SK-N-MC (cell line): ENCODE results near the gene PPP1R2B.

ENCODE experiments used
- EZH2 ChIP-seq: fragments of 200-600 bp; sonication (generic); IDR thresholded peaks from one replicate; pipeline ENCODE4 v1.6.1; 2017; ENCODE audit warnings: antibody characterized with exemption
- POLR2AphosphoS5 ChIP-seq: IDR thresholded peaks from 2 replicates; pipeline ENCODE4 v1.6.1; 2012; ENCODE audit warnings: mild to moderate bottlenecking, low read depth, low read length, borderline replicate concordance

DNA sequence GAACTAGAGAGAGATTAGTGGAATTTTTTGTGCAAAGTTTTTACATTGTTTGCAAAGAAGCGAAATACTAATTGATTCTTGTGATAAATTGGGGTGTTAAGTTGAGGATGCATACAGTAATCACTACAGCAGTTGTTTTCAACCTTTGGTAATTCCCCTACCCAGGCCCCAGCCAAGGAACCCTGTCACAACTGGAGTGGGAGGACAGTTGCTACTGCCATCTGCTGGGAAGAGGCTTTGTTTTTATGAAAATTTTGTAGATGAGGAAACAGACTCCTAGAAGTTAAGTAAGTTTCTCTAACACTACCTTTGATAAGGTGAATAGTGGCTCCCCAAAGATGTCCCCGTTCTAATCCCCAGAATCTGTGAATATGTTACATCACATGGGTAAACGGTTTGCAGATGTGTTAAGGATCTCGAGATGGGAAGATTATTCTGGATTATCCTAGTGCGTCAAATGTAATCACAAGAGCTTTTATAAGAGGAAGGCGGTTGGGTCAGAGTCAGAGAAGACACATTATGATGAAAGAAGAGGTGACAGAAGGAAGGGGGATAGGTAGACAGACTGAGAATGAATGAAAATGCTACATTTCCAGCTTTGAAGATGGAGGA lies 34.0 kb upstream of the PPP1R2B start:
- TF ChIP-seq EZH2 (no peak), POLR2AphosphoS5 (no peak)
